ENCODE results near the gene ANTXR1. TPM values are rescaled to one million over a fixed set of nuclear protein-coding genes. Genes with fewer than 3 reads are reported as not detected.

ANTXR1 gene
- total and polyA plus RNA-seq, 2 experiments from 2014 or later, result 29.1 to 34.7 TPM

GRCh38 chr2:68978098-68978497 is 34.9 kb upstream of the ANTXR1 start:
- Histone ChIP-seq H3K27ac (no peak overlapping the region), H3K4me2 (no peak overlapping the region), H3K9me3 (ENCODE audit: low read depth) (no peaks in the 10 kb centered on the region), H3K9me2 (replicated peaks; ENCODE audit: insufficient read depth) (no peaks in the 10 kb centered on the region), H3K36me3 (replicated peaks; ENCODE audit: insufficient read depth, low read depth) (no peaks in the 10 kb centered on the region), H3K4me1 (ENCODE audit: insufficient read depth) (no peaks in the 10 kb centered on the region), H3K79me2 (no peaks in the 10 kb centered on the region), H3K27me3 (peaks cover 14% of the 10 kb centered on the region), H4K20me1 (ENCODE audit: insufficient read depth, poor library complexity, severe bottlenecking) (no peaks in the 10 kb centered on the region), H2AFZ (no peak overlapping the region), H3K4me3 (no peak overlapping the region)
- TF ChIP-seq EZH2phosphoT487 (IDR thresholded peaks at IDR 0.05; ENCODE audit: low read depth, severe bottlenecking, unreplicated experiment), result no peak
- no peak for DNase-seq (ENCODE audit: low spot score)
- 71% methylated on average over 3 of the region's 3 CpGs for WGBS (ENCODE audit: low lambda C conversion rate, missing lambda C conversion rate)

- H3K36me3 ChIP-seq (replicated peaks; ENCODE audit: insufficient read depth, low read depth), result no peaks in the 10 kb centered on the region
- TF ChIP-seq EZH2 (IDR thresholded peaks at IDR 0.05; ENCODE audit: borderline replicate concordance) (no peak), EZH2phosphoT487 (IDR thresholded peaks at IDR 0.05; ENCODE audit: low read depth, severe bottlenecking, unreplicated experiment) (no peak)
- TF ChIP-seq, protein P1, sequence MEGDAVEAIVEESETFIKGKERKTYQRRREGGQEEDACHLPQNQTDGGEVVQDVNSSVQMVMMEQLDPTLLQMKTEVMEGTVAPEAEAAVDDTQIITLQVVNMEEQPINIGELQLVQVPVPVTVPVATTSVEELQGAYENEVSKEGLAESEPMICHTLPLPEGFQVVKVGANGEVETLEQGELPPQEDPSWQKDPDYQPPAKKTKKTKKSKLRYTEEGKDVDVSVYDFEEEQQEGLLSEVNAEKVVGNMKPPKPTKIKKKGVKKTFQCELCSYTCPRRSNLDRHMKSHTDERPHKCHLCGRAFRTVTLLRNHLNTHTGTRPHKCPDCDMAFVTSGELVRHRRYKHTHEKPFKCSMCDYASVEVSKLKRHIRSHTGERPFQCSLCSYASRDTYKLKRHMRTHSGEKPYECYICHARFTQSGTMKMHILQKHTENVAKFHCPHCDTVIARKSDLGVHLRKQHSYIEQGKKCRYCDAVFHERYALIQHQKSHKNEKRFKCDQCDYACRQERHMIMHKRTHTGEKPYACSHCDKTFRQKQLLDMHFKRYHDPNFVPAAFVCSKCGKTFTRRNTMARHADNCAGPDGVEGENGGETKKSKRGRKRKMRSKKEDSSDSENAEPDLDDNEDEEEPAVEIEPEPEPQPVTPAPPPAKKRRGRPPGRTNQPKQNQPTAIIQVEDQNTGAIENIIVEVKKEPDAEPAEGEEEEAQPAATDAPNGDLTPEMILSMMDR (IDR thresholded peaks at IDR 0.05; ENCODE audit: poor library complexity), result no peak
- no peaks in the 10 kb centered on the region for H4K20me1 ChIP-seq (ENCODE audit: insufficient read depth, poor library complexity, severe bottlenecking)
- H3K79me2 ChIP-seq, result no peaks in the 10 kb centered on the region
- no peak overlapping the region for H3K4me3 ChIP-seq
- H3K27me3 ChIP-seq, result peaks cover 7% of the 10 kb centered on the region
- 86% methylated on average over 1 of the region's 1 CpG for WGBS (ENCODE audit: low lambda C conversion rate, missing lambda C conversion rate)
- H3K4me1 ChIP-seq (ENCODE audit: insufficient read depth), result no peaks in the 10 kb centered on the region
- H3K9me2 ChIP-seq (replicated peaks; ENCODE audit: insufficient read depth), result no peaks in the 10 kb centered on the region
- no peak overlapping the region for H3K27ac ChIP-seq
- H3K9me3 ChIP-seq (ENCODE audit: low read depth), result no peaks in the 10 kb centered on the region
- no peak overlapping the region for H2AFZ ChIP-seq
- H3K4me2 ChIP-seq, result no peak overlapping the region
- no peak for DNase-seq (ENCODE audit: low spot score)
These were observed 32.0 kb upstream of the ANTXR1 start for GRCh38 chr2:68980956-68981355.

GRCh38 chr2:68987021-68987503 is 25.9 kb upstream of the ANTXR1 start:
- H3K4me1 ChIP-seq (ENCODE audit: insufficient read depth), result no peaks in the 10 kb centered on the region
- H3K9me2 ChIP-seq (replicated peaks; ENCODE audit: insufficient read depth), result no peaks in the 10 kb centered on the region
- no peak overlapping the region for H3K4me2 ChIP-seq
- no peaks in the 10 kb centered on the region for H3K36me3 ChIP-seq (replicated peaks; ENCODE audit: insufficient read depth, low read depth)
- no peaks in the 10 kb centered on the region for H3K9me3 ChIP-seq (ENCODE audit: low read depth)
- no peak for DNase-seq (ENCODE audit: low spot score)
- 90% methylated on average over 5 of the region's 5 CpGs for WGBS (ENCODE audit: low lambda C conversion rate, missing lambda C conversion rate)
- no peaks in the 10 kb centered on the region for H3K27me3 ChIP-seq
- H2AFZ ChIP-seq, result no peak overlapping the region
- no peaks in the 10 kb centered on the region for H3K79me2 ChIP-seq
- H4K20me1 ChIP-seq (ENCODE audit: insufficient read depth, poor library complexity, severe bottlenecking), result no peaks in the 10 kb centered on the region
- no peak overlapping the region for H3K4me3 ChIP-seq
- H3K27ac ChIP-seq, result no peak overlapping the region
- TF ChIP-seq, protein P1 (IDR thresholded peaks at IDR 0.05; ENCODE audit: poor library complexity), result no peak
- no peak for TF ChIP-seq EZH2phosphoT487 (IDR thresholded peaks at IDR 0.05; ENCODE audit: low read depth, severe bottlenecking, unreplicated experiment)
- no peak for TF ChIP-seq EZH2 (IDR thresholded peaks at IDR 0.05; ENCODE audit: borderline replicate concordance)

DNA sequence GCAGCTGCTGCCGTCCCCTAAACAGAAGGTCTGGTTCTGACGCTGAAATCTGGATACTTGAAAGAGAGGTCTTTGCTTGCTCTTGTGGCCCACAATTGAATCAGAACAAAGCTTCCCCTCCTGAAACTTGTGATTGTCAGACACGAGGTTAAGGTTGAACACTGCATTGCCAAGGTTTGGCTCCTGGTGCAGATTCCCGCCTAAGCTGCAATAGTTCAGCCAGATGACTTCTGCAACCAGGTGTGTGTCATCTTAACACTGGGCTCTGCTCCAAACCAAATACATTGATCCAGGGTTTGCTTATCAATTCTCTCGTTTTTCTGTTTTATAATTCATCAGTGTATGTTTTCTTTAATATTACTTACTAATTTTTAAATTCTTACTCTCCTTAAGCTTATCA is 23.9 kb upstream of the ANTXR1 start:
- Histone ChIP-seq H3K4me3 (no peak overlapping the region), H3K4me2 (no peak overlapping the region), H3K4me1 (ENCODE audit: insufficient read depth) (no peaks in the 10 kb centered on the region), H3K9me3 (ENCODE audit: low read depth) (no peaks in the 10 kb centered on the region), H3K9me2 (replicated peaks; ENCODE audit: insufficient read depth) (no peaks in the 10 kb centered on the region), H4K20me1 (ENCODE audit: insufficient read depth, poor library complexity, severe bottlenecking) (no peaks in the 10 kb centered on the region), H3K27ac (no peak overlapping the region), H3K36me3 (replicated peaks; ENCODE audit: insufficient read depth, low read depth) (no peaks in the 10 kb centered on the region), H3K27me3 (no peaks in the 10 kb centered on the region), H2AFZ (no peak overlapping the region), H3K79me2 (no peaks in the 10 kb centered on the region)
- WGBS (ENCODE audit: low lambda C conversion rate, missing lambda C conversion rate), result 83% methylated on average over 5 of the region's 5 CpGs
- no peak for TF ChIP-seq EZH2 (IDR thresholded peaks at IDR 0.05; ENCODE audit: borderline replicate concordance)
- no peak for DNase-seq (ENCODE audit: low spot score)

Measured in hepatocyte (in vitro differentiated cells).